ENCODE results near the gene MYLIP.
A peak's percentile ranks its signal among the peaks of the same experiment; 100 is the strongest.

The MYLIP gene

DNA sequence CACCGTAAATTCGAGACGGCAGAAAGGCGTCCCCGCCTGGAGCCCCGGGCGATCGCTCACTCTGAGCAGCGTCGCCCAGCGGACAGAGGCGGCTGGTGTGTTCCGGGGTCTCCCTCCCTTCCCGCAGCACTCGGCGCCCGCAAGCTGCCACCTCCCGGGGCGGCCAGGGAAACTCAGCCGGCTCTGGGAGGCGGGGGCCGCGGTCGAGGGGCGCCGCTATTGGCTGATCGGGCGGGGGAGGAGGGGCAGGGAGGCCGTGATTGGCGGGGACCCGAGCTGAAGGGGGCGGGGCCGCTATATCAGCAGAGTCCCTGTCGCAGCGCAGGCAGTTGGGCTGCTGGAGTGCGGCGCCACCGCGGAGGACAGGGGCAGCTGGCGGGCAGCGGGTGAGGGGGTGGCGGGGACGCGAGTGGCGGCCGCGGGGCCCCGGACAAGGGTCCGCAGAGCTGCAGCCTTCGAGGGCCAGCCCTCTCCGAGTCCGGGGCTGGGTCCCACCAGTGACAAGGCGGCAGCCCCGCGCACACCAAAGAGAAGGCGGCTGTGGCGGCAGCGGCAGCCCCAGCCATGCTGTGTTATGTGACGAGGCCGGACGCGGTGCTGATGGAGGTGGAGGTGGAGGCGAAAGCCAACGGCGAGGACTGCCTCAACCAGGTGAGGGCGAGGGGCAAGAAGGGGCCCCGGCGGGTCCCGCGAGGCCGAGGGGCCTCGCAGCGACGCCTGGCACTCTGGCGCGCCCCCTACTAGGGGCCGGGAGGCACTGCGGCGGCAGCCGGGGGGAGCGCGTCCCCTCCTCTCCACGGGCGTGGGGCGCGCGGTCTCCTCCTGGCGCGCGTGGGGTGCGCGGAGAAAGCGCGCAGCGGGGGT, at the start of gene MYLIP:
MYLIP (plus strand) TSS at position 328 of the 864 bp plus-strand sequence; CDS start at position 565, 237 bp downstream.
- DNase-seq = peak; percentile 91

DNA sequence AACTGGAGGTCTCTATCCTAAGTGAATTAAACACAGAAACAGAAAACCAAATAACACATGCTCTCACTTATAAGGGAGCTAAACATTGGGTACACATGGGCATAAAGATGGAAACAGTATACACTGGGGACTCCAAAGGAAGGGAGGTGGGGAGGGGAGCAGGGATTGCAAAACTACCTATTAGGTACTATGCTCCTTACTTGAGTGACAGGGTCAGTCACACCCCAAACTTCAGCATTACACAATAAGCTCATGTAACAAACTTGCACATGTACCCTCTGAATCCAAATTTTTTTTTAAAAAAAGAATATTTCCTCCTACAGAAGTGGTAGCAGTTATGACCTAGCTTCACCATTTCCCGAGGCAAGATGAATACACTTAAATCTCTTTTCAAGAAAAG, 49.5 kb upstream of the MYLIP start:
- no peak for DNase-seq

DNA sequence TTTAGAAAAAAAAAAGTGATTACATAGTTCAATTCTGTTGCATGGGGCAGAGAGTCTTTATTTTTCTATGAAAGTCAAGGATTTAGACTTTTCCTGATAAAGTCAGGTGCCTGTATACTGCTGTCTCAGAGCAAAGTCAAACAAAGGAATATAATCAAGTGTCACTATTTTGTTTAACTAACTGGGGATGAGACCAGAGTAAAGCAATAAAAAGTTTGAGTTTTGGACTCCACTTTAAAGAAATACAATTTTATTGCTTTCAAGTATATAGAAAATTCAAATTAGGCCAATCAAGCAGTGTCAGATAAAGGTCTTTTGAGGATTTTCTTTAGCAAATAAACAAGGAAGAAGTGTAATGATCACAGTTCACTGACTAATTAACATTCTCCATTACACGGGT, 48.7 kb upstream of the MYLIP start:
- DNase-seq = no peak

DNA sequence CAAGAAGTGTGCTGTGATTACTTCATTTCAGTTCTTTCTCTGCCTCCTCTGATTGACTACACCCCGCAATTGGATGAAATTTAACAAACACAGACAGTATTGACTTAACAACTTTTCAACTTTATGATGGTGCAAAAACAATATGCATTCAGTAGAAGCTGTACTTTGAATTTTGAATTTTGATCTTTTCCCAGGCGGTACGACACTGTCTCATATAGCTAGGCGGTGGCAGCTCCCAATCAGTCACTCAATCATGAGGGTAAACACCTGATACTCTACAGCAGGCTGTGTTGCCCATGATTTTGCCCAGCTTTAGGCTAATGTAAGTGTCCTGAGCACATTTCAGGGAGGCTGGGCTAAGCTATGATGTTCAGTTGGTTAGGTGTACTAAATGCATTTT, 47.6 kb upstream of the MYLIP start:
- no peak for DNase-seq

DNA sequence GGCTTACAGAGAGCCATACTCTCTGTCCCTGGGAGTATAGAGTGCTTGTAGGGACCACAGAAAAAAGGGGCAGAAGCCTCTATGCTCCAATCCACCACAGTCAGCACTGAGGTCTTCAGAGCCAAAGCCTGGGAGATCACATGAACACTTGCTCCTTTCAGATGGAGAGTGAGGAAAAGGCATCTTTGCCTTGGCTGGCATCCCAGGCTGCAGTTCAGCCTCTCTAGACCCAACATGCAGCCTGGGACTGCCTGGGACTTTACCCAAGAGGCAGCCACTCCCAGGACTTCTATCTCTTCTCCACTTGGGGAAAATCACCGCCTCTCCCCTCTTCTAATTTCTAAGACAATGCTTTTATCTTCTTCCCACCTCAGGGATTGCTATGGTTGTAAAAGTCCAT, 46.5 kb upstream of the MYLIP start:
- DNase-seq = no peak

DNA sequence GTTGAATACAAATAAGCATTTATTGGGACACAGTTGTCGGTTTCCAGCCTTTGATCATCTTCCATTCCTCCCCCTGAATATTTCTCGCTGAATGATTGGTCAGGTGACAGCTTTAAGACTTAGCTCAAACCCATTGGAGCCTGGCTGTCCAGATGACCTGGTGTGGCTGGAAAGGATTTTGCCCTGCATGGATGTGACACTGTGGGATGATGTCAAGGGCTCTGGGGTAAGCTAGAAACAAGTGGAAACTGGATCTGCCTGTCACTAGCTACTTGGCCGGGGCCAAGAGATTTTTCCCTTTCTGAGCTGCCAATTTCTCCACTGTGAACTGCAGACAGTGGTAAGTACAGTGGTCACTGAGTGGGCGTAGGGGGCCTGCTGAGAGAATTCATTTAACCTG, 41.9 kb upstream of the MYLIP start:
- no peak for DNase-seq

DNA sequence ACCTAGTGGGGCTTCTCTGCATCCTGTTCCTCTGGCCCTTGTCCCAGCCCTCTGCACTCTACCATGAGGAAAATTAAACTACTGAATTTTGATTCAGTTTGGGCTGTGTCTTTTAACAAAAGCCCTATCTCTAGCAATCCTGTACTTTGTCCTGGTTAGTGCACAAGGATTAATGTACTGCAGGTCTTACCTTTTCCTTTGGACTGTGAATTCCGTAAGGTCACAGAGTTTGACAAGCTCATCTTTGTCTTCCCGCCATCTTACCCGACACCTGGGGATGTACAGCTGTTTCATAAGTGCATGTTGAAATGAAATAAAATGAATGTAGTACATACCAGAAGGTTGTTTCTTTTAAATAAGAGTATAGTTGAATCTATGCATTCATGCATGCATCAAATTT, 41.5 kb upstream of the MYLIP start:
- no peak for DNase-seq

DNA sequence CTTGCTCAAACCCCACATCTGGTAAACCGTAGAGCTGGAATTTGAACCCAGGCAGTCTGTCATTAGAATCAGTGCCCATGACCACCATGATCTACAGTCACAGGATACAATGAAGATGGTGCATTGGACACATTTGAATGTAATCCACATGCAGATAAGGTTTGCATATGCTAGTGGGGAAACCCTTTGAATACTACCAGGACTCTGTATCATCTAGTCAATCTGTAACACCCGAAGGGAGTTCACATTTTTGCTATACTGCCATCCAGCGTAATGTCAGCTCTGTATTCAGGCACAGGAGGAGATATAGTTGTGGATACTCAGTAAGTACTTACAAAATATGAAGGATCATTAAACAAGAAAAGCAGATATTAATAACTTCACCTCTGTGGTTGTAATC, 40.5 kb upstream of the MYLIP start:
- no peak for DNase-seq

DNA sequence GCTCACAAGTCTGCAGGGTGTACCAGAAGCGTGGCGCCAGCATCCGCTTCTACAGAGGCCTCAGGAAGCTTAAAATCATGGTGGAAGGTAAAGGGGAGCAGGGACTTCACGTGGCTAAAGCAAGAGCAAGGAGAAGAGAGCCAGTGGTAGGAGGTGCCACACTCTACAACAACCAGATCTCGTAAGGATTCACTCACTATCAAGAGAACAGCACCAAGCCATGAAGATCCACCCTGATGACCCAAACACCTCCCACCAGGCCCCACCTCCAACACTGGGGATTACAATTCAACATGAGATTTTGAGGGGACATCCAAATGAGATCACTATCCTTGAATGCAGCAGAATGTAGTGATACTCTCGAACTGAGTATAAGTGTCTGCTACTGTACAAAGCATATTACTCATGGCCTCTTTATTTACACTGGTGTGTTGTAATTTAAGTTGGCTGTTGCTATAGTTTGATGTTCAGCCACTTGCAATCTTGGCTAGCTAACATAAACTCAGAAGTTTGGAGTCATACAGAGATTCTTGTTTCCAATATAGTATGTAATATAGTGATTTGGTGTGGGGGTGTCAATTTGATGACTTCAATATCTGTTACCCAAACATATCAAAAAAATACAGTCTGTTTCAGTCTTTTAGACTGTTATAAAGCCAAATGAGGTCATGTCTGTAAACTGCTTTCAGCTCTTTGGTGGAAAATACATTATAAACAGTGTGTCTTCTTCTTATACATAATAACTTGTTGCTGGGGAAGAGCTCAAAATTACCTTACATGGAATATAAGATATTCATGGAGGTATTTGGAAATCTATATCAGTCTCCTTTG, 39.4 kb upstream of the MYLIP start:
- no peak for DNase-seq

DNA sequence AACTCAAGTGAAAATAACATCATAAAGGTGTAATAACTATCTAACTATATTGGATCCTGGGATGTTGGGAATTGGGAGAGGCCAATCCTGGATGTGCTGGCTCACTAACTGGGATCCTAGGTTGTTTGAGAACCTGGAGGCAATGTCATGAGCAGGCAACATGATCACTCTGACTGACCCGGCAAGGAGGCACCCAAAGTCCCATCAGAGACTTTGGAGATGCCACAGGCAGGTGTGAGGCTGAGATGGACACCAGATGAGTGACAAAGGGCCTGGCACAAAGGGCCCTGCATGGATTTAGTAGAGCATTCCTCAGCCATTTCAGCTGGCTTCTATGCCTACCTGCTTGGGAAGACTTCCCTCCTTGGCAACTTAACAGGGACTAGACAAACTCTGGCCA, 38.4 kb upstream of the MYLIP start:
- no peak for DNase-seq

DNA sequence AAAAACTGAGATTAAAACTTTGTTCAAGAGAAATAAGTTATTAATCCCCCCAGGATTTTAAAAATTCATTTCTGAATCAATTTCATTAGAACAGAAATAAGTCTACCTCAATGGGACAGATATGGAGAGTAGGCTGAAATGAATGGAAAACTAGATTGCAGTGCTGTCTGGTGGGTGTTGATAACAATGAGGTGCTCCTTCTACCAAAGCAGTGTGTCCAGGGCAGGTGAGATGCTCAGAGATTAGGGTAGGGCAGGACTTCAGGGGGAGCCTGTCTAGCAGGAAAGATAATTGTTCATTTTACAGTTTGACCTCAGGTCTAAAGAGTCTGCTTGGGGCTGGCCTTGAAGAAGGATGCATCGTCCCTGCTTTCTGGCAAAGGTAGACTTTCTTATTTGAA, 38.0 kb upstream of the MYLIP start:
- no peak for DNase-seq

DNA sequence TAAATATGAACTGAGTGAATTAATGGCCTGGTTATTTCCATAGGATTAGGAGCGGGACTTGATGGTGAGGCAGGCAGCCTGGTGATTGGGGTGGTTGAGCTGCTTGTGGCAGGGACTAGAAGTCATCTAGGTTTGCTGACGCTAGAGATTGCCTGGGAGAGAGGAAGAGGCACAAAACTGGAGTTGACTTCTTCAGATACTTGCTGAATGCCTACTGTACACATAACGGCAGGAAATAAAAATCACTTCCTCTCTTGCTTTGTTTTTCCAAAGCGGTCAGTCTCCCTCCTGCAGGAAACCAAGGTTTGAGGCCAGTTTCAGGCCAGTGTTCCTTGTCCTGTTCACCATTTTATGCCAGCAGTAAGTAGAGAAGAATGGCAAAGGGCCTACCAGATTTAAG, 36.7 kb upstream of the MYLIP start:
- no peak for DNase-seq

DNA sequence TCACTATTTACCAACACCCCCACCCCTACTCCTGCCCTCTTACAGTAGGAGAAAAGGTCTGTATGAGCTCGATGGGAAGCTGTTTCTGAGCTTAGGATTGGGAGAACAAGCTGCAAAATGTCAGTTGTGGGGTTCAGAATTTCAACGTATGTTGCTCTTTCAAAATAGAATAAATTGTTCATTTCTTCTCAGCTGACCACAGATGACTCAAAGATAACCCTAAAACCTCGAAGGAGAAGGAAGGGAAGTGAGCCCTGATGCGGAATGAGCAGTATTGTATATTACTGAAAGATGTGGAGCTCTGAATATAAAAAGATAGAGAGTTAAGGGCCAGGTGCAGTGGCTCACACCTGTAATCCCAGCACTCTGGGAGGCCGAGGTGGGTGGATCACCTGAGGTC, 35.9 kb upstream of the MYLIP start:
- DNase-seq = no peak

DNA sequence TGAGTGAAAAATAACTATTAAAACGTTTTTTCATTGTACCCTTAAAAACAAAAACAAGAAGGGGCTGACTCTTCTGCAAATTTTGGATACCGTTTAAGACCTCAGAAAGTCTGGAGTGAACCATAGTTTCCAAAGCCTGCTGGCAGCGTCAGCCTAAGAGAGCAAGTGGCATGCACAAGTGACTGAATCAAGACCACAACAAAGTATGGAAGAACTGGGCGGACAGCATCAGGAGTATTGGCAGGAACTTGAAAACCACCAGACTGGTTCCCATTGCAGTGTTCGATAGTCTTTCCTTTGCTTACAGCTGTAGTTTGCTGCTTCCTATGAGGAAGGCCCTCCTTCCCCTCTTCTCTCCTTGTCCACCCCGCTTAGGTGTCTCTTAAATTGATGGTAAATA, 33.7 kb upstream of the MYLIP start:
- no peak for DNase-seq

DNA sequence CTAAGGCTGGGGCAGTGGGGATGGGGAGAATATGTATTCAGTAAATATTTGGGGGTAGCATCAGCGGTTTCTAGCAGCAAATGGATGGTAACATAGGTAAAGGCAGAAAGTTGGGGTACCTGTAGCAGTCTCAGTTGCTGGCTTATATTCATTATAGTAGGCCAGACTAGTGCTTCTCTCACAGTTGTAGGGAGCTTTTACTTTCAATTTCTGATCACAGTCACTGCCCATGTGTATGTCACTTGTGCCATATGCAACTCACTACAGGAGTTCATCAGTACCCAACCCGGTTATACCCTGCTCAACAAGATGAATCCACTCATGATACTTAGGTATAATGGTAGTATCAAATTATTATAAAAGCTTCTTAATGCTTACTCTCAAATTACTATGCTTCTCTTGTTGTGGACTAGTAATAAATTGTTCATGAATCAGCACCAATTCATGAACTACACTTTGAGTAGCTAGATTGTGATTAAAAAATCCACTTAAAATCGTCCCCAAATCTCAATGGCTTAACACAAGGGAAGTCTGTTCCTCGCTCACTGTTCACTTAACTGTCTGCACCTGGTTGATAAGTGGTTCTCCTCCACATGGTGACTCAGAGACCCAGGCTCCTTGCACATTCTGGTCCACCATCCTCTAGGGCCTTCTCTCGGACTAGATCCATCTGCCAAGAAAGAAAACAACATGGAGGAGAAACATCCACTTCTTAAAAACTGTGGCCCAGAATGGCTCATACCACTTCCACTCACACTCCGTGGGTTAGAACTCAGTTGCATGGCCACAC, 31.3 kb upstream of the MYLIP start:
- DNase-seq = no peak

DNA sequence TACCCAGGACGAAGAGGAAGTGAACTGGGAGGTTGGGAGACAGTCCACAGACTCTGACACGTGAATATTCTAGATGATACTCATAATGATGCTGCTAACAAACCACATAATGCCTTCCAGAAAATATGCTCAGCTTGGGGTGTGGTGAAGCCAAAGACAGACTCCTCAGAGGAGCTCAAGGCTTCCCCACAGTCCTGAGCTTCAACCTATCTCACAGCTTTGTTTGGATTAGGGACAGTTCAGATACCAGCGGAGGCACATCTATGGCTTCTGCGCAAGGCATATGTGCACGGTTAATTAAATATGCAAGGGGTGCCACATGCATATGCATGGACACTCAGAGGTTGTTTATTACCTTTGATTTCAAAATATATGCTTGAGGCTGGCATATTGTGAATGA, 30.7 kb upstream of the MYLIP start:
- no peak for DNase-seq

DNA sequence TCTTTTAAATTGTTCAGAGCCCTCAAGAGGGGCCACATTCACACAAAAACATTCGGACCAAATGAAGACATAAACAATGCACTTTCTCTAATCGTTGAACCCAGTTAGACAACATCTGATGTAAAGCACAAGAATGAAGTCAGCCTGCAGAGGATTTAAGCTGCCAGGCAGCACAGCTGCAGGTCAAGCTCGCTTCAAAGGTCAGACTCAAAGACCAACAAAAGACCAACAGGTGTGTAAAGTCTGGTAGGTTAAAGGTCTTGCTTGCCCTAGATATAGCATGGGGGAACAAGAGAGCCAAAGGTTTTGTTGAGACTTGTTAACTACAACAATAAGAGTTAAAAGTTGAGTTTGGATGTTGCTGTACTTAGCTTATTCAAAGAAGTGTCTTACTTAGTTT, 26.7 kb upstream of the MYLIP start:
- DNase-seq = no peak

DNA sequence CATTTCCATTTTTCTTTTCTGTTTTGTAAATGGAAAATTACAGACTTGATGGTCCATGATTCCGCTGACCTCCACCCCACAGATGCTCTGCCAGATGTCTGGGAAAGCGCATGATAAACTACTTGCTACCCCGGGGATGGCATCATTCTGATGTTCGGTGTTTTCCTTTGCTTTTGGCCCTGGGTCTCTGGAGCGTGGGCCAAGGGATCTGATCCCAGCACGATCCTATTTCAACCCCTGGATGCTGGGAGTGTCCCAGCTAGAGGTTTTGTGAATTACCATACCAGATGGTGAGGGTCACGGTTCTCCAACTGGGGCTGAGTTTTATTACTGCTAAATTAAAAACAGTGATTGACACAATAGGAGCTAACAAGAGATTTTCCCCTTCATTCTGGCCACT, 25.2 kb upstream of the MYLIP start:
- no peak for DNase-seq

DNA sequence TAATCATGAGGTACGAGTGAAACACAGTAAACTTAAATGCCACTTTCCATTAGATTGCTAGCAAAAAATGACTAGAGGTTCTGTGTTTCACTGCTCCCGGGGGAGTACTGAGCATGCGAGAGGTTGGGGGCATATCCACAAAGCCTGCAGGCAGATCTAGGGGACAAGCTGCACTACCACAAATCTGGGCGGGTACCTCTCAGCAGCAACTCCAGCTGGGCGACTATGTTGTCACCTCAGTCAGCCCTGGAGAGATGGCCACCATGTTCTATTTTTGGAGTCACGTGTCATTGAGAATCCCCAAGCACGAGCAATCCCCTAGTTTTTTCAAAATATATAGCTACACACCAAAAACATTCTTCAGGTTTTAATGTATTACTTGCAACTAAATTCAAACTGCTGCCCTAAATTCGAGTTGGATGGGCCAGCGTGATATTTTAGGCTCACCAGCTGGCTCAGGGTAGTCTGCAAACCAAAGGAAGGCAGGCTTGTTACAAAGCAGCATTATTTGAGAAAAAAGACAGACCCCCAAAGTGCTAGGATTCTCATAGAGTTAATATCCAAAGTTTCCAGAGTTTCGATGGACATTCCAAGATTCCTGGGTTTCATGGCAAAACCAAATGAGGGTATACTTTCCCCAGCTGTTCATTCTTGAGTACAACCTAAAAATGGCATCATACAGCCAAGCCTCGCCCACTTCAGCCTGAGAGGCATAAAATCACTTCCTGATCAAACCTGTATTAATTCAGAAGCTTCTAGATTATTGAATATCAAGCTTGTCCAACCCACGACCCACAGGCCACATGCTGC, 24.1 kb upstream of the MYLIP start:
- no peak for DNase-seq

DNA sequence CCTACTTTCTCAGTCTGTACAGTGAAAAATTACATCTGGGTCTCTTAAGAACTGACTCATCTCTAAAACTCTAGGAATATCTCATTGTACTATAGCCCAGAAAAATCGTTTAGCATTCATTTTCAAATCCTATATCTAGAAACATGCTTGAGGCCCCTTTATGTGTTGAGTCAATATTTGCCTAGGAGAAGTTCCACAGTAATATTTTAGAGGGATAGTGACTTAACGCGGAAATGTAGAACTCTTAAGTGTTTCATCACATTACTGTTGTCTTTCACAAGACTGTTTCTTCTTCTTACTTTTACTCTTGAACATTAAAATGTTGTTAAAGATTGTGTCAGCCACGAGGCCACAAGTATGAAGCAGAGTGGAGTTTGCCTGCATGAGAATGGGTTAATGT, 23.0 kb upstream of the MYLIP start:
- DNase-seq = no peak

DNA sequence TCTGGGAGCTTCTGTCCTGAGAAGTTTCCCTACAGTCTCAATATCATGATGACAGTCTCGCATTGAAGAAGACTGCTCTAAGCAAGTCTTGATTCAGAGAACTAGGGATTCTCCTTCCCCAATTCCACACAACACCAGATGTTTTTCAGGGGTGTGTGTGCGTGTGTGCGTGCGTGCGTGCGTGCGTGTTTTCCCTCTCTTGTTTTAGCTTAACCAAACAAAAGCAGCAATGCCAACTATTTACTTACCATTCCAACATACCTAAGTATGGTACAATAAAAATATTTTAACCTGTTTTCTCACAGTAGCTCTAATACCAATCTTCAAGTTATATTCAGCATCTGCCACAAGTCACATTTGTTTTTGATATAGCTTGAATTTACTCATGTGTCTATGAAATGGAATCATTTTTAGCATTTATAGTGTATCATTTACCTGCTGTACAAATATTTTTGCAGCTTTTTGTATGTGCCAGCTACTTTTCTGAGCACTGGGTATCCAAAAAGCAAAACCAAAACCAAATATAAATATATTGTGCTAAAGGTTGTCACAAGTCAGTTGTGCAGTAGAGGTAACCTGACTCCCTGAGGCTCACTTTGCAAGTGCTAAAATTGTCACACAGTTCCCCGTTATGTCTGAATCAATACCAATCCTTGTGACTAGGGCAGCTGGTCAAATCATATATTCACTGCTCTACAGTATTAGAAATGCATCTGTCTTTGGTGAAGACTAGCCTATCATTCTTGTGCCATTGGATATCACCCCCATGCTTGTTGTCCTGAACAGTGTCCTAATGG, 21.7 kb upstream of the MYLIP start:
- DNase-seq = no peak

DNA sequence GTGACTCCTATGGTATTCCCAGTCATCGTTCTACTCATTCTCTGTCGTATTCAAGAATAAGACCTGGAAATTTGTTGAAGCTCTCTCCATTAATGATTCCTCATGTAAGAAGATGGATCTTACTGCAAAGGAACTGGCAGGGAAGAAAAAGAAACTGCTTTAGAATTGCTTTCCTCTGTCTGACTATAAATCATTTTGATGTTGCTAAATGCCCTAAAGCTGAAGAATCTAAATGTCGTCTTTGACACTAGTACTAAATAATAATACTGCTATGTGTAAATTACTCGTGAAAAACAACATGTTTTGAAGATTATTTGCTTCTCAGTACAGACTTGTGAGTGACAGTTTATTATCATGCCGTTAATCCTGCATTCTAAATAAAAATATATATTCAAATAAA, 20.5 kb upstream of the MYLIP start:
- no peak for DNase-seq
